GM12864 (cell line): ENCODE measurements around the gene ATE1.
A peak's percentile ranks its signal among the peaks of the same experiment; 100 is the strongest.
"Not testable (repeated sequence)": the region's sequence is repeated elsewhere in the genome, so short reads cannot be mapped to it uniquely, and the experiment has no call there.

Experiments
- DNase-seq: peaks from one replicate; pipeline ENCODE4 v3.0.0-alpha.2; 2011; ENCODE audit warnings: low read depth
- H3K4me3 ChIP-seq: 2 replicates; pipeline ENCODE4 v1.5.1; 2011; ENCODE audit warnings: mild to moderate bottlenecking, low read depth, low read length, control low read depth
- TF ChIP-seq, protein P1 (sequence below): IDR thresholded peaks from 2 replicates; pipeline ENCODE4 v1.5.1; 2011; ENCODE audit warnings: low read depth, mild to moderate bottlenecking, moderate library complexity, low read length, control low read depth, inconsistent platforms; ENCODE audit errors: missing control alignments

ATE1 gene

DNA sequence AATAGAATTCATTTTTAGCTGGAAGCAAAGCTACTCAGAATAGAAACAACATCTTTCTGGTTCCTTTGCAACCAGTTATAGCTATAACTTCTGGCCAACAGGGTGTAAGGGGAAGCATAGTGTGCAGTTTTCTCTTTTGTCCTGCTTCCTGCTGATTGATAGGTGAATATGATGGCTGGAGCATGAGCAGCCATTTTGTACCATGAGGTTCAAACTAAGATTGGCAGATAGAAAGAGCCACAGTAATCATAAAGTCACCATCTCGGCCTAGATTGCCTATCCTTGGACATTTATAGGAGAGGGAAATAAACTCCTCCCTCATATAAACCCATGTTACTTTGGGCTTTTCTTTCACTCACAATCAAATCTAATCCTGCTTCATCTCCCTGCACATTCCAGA, 227.4 kb downstream of the ATE1 start:
- DNase-seq, result no peak
- no peak overlapping the region for H3K4me3 ChIP-seq
- TF ChIP-seq, protein P1, sequence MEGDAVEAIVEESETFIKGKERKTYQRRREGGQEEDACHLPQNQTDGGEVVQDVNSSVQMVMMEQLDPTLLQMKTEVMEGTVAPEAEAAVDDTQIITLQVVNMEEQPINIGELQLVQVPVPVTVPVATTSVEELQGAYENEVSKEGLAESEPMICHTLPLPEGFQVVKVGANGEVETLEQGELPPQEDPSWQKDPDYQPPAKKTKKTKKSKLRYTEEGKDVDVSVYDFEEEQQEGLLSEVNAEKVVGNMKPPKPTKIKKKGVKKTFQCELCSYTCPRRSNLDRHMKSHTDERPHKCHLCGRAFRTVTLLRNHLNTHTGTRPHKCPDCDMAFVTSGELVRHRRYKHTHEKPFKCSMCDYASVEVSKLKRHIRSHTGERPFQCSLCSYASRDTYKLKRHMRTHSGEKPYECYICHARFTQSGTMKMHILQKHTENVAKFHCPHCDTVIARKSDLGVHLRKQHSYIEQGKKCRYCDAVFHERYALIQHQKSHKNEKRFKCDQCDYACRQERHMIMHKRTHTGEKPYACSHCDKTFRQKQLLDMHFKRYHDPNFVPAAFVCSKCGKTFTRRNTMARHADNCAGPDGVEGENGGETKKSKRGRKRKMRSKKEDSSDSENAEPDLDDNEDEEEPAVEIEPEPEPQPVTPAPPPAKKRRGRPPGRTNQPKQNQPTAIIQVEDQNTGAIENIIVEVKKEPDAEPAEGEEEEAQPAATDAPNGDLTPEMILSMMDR, result no peak

DNA sequence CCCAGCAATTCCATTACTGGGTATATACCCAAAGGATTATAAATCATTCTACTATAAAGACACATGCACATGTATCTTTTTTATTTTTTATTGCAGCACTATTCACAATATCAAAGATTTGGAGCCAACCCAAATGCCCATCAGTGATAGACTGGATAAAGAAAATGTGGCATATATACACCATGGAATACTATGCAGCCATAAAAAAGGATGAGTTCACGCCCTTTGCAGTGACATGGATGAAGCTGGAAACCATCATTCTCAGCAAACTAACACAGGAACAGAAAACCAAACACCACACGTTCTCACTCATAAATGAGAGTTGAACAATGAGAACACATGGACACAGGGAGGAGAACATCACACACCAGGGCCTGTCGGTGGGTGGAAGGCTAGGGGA, 228.1 kb downstream of the ATE1 start:
- not testable (repeated sequence) for H3K4me3 ChIP-seq, DNase-seq

DNA sequence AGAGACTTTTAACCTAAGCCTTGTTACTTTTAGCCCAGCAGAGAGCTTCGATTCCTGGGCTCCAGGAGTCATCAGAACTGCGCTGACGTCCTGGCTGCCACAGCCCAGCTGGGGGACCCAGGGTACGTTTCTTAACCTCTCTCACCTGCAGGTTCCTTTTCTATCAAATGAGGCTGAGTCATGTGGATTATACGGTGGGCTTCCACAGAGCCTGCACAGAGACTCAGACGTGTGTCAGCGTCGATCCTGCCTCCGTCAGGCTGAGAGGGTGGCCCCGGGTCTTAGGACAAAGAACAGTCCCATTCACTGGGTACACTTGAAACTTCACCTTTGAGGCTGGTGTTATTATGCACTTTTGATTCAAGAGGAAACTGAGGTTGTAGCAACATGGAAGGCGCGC, 228.9 kb downstream of the ATE1 start:
- no peak overlapping the region for H3K4me3 ChIP-seq
- DNase-seq, result no peak
- TF ChIP-seq, protein P1, result no peak

DNA sequence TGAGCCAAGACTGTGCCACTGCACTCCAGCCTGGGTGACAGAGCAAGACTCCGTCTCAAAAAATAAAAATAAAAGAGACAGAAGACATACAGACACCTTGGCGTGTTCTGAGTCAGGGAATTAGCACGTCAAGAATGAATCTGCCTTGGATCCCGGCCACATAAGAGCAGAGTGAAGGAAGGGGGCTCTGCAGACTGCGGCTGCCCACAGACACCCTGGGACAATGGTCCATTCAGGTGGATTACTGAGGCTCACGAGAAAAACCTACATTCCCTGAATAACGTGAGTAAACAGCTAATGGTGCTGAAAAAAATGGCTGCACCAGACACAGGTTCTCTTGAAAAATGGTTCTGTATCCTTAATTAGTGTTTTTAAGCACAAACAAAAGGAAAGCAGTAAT, 229.5 kb downstream of the ATE1 start:
- DNase-seq, result no peak
- no peak overlapping the region for H3K4me3 ChIP-seq
- TF ChIP-seq, protein P1, result no peak

DNA sequence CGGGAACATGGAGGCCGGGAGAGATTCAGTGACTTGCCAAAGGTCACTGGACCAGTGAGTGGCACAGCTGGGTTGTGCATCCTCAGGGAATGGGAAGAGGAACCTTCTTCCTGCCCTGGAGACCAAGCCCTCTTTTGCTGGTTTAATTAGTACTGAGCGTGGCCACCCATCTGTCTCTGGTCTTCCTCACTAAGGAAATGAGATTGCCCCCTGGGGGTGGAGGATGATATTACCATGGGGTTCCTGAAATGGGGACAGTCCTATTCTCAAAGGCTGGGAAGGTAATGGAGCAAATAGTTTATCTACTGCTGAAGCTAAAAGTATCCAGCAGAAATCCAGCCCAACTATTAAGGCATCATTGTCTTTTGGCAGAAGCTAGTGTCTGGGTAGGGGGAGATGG, 231.0 kb downstream of the ATE1 start:
- H3K4me3 ChIP-seq, result no peak overlapping the region
- TF ChIP-seq, protein P1, result peak; percentile 64
- DNase-seq, result no peak

DNA sequence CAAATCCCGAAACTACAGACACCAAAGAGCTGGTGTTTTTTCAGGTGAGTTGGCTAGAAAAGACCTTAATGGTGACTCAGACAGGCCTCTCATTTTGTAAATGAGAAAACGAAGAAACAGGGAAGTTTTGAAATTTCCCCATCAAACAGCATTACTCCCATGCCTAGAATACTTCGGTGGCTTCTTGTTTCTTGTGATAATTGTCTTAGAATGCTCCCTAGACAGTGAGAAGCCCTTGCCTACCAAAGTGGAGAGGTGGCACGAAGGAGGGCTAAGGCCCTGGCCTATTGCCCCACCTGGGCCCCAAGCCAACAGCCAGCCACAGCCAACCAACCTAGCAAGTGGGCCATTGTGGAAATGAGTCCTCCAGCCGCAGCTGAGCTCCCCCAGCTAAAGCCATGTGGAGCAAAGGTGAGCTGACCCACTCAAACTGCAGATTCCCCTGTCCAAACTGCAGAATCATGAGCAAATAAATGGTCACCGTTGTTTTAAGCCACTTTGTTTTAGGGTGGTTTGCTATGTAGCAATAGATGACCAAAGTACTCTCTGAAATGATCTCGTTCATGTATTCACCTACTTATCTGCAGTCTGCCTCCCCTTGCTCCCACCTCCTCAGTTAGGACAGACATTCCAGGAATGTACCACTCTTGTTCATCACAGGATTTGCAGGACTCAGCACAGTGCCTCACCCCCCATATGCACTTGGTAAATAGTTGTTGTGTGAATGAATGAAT, 231.9 kb downstream of the ATE1 start:
- no peak overlapping the region for H3K4me3 ChIP-seq
- no peak for DNase-seq
- TF ChIP-seq, protein P1, result no peak

DNA sequence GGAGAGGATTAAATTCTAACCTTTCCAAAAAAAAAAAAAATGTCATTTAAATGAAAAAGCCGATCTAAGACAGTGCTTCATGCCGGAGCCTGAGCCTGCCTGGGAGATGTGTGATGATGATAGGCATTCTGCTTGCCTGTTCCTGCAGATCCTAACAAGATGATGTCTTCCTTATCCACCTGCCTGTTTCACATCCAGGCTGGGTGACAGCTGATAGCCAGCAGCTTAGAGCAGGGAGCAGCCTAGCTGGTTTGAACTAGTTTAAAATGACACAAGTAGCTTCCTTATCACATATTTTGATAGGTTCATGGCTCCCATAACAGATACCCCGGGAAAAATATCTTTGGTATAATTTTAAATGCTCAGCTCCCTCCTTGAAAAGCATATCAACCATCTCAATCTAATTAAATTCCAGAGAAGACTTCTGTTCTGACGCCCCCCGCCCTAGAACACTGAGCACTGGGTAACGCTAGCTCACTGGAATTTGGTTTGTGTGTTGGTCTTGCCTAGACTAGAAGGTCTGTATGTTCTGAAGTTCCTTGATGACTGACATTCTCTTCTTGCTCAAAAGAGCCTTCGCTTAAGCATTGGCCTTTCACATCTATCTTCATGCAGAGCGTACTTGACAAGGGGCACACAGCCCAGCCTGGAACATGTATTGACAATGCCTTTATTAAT, 232.7 kb downstream of the ATE1 start:
- H3K4me3 ChIP-seq, result no peak overlapping the region
- TF ChIP-seq, protein P1, result no peak
- no peak for DNase-seq
